SK-N-SH (cell line): Measurements from ENCODE around the gene EHD2. TPM values are rescaled to one million over a fixed set of nuclear protein-coding genes. Genes with fewer than 3 reads are reported as not detected.
A peak's percentile ranks its signal among the peaks of the same experiment; 100 is the strongest.

ENCODE experiments used
- CTCF ChIA-PET: fragments of 300-600, 350-600 bp; formaldehyde crosslinking; extraction: SDS; loops from one replicate; lab custom pipeline; 2021; lab: Yijun Ruan, JAX
- POLR2A ChIA-PET: fragments of 350-600 bp; sonication (Branson Sonifier 250); formaldehyde crosslinking; extraction: SDS; loops from one replicate; lab custom pipeline; 2020; ENCODE audit warnings: antibody characterized with exemption, inconsistent platforms; lab: Yijun Ruan, JAX
- DNase-seq: peaks from one replicate; pipeline ENCODE4 v3.0.0; 2012
- H2AFZ ChIP-seq: fragments of 200-600 bp; sonication (generic); 2 replicates; pipeline ENCODE4 v1.8.1; 2016; ENCODE audit warnings: antibody characterized with exemption, mild to moderate bottlenecking, low read depth
- H3F3A ChIP-seq: fragments of 200-600 bp; sonication (generic); replicated peaks from 2 replicates; pipeline ENCODE3; 2016; ENCODE audit warnings: antibody characterized with exemption, mild to moderate bottlenecking; ENCODE audit not compliant: insufficient read depth
- H3K27ac ChIP-seq, 2 experiments: fragments of 200-500 bp in 1 of 2; fragments of 200-600 bp in 1 of 2; sonication (Bioruptor generic) in 1 of 2; sonication (generic), shearing (Covaris generic) in 1 of 2; 2 replicates each; pipeline versions ENCODE4 v1.5.1 to v1.6.1; 2014 to 2016; ENCODE audit warnings: low read depth in 2 of 2, inconsistent platforms in 1 of 2, low read length in 1 of 2, mild to moderate bottlenecking in 1 of 2, mixed read lengths in 1 of 2
- H3K27me3 ChIP-seq: fragments of 200-600 bp; sonication (generic), shearing (Covaris generic); 2 replicates; pipeline ENCODE4 v1.6.1; 2016; ENCODE audit warnings: mixed run types; ENCODE audit not compliant: insufficient read depth
- H3K36me3 ChIP-seq, 2 experiments: fragments of 200-500 bp in 1 of 2; fragments of 200-600 bp in 1 of 2; sonication (Bioruptor generic) in 1 of 2; sonication (generic) in 1 of 2; replicated peaks in 1 of 2; 2 replicates each; pipeline versions ENCODE3 to v1.5.1; 2014 to 2016; ENCODE audit warnings: low read length in 1 of 2, mild to moderate bottlenecking in 1 of 2; ENCODE audit not compliant: insufficient read depth in 2 of 2, control insufficient read depth in 1 of 2
- H3K4me1 ChIP-seq, 2 experiments: fragments of 200-500 bp in 1 of 2; fragments of 200-600 bp in 1 of 2; sonication (Bioruptor generic) in 1 of 2; sonication (generic), shearing (Covaris generic) in 1 of 2; 2 replicates each; pipeline versions ENCODE4 v1.5.1 to v1.6.1; 2014 to 2016; ENCODE audit warnings: low read depth in 1 of 2, low read length in 1 of 2, mixed run types in 1 of 2; ENCODE audit not compliant: insufficient read depth in 2 of 2, control insufficient read depth in 1 of 2
- H3K4me2 ChIP-seq: fragments of 200-600 bp; sonication (generic), shearing (Covaris generic); 2 replicates; pipeline ENCODE4 v1.6.1; 2017; ENCODE audit warnings: mixed run types
- H3K4me3 ChIP-seq, 2 experiments: fragments of 200-500 bp in 1 of 2; fragments of 200-600 bp in 1 of 2; sonication (Bioruptor generic) in 1 of 2; sonication (generic), shearing (Covaris generic) in 1 of 2; 2 replicates each; pipeline versions ENCODE4 v1.5.1 to v1.8.1; 2014 to 2016; ENCODE audit warnings: low read depth in 2 of 2, inconsistent platforms in 1 of 2, low read length in 1 of 2, mild to moderate bottlenecking in 1 of 2, mixed read lengths in 1 of 2, moderate library complexity in 1 of 2
- H3K79me2 ChIP-seq: fragments of 200-600 bp; sonication (generic); 2 replicates; pipeline ENCODE4 v1.8.1; 2017; ENCODE audit warnings: mild to moderate bottlenecking; ENCODE audit not compliant: insufficient read depth
- H3K9ac ChIP-seq: fragments of 200-600 bp; sonication (generic); 2 replicates; pipeline ENCODE4 v1.6.1; 2017; ENCODE audit warnings: mixed run types
- H3K9me2 ChIP-seq: fragments of 200-600 bp; sonication (generic); 2 replicates; pipeline ENCODE4 v1.6.1; 2017; ENCODE audit warnings: mixed run types
- H3K9me3 ChIP-seq: fragments of 200-600 bp; sonication (generic); 2 replicates; pipeline ENCODE4 v1.6.1; 2017; ENCODE audit warnings: mixed run types, mild to moderate bottlenecking, moderate library complexity
- H4K20me1 ChIP-seq: fragments of 200-600 bp; sonication (generic); 2 replicates; pipeline ENCODE4 v1.6.1; 2017; ENCODE audit warnings: mild to moderate bottlenecking, mixed run types; ENCODE audit not compliant: insufficient read depth
- EZH2phosphoT487 ChIP-seq: fragments of 200-600 bp; sonication (generic); IDR thresholded peaks from 2 replicates; pipeline ENCODE4 v1.6.1; 2017; ENCODE audit warnings: low read depth, mixed run types, mild to moderate bottlenecking, antibody characterized with exemption, moderate library complexity, borderline replicate concordance
- FOXJ3 ChIP-seq: sonication (generic); formaldehyde crosslinking; IDR thresholded peaks from 2 replicates; pipeline ENCODE4 v1.5.1; 2020; ENCODE audit warnings: mild to moderate bottlenecking, missing genetic modification reagents
- GABPA ChIP-seq: IDR thresholded peaks from 2 replicates; pipeline ENCODE4 v1.4.0; 2012; ENCODE audit warnings: low read depth, mild to moderate bottlenecking
- IRF3 ChIP-seq: fragments of 150-350 bp; IDR thresholded peaks from 2 replicates; pipeline ENCODE4 v1.6.1; 2016; ENCODE audit warnings: mild to moderate bottlenecking, low read depth, low read length
- JUND ChIP-seq: IDR thresholded peaks from 2 replicates; pipeline ENCODE4 v1.4.0; 2012
- MAX ChIP-seq: IDR thresholded peaks from 2 replicates; pipeline ENCODE4 v1.4.0; 2012; ENCODE audit warnings: low read depth
- MEF2A ChIP-seq: IDR thresholded peaks from 2 replicates; pipeline ENCODE4 v1.4.0; 2012; ENCODE audit warnings: low read depth, borderline replicate concordance
- NRF1 ChIP-seq: IDR thresholded peaks from 2 replicates; pipeline ENCODE4 v1.6.1; 2012; ENCODE audit warnings: low read depth, mild to moderate bottlenecking, low read length
- PBX3 ChIP-seq: IDR thresholded peaks from 2 replicates; pipeline ENCODE4; 2012
- RCOR1 ChIP-seq: fragments of 150-350 bp; IDR thresholded peaks from 2 replicates; pipeline ENCODE4 v1.6.1; 2017; ENCODE audit warnings: antibody characterized with exemption, low read length
- RFX5 ChIP-seq: IDR thresholded peaks from 2 replicates; pipeline ENCODE4 v1.6.1; 2012; ENCODE audit warnings: mild to moderate bottlenecking, improper control_type of control experiment, low read length
- RXRA ChIP-seq: IDR thresholded peaks from 2 replicates; pipeline ENCODE4 v1.4.0; 2012; ENCODE audit warnings: low read depth, mild to moderate bottlenecking, borderline replicate concordance
- SIN3A ChIP-seq: IDR thresholded peaks from 2 replicates; pipeline ENCODE4 v1.6.1; 2012; ENCODE audit warnings: low read depth, mild to moderate bottlenecking, low read length, moderate library complexity, borderline replicate concordance
- SMC3 ChIP-seq: IDR thresholded peaks from 2 replicates; pipeline ENCODE4 v1.6.1; 2012; ENCODE audit warnings: low read depth, low read length, improper control_type of control experiment
- TAF1 ChIP-seq: IDR thresholded peaks from 2 replicates; pipeline ENCODE4 v1.6.1; 2012; ENCODE audit warnings: low read depth, mild to moderate bottlenecking, low read length, moderate library complexity, borderline replicate concordance
- TCF12 ChIP-seq: IDR thresholded peaks from 2 replicates; pipeline ENCODE4 v1.4.0; 2012
- YY1 ChIP-seq: IDR thresholded peaks from 2 replicates; pipeline ENCODE4 v1.4.0; 2012; ENCODE audit warnings: low read depth, mild to moderate bottlenecking
- WGBS: methylation state at CpG from one replicate; pipeline ENCODE4 v1.1.6; 2017; ENCODE audit warnings: low lambda C conversion rate; 5-methylcytosine and 5-hydroxymethylcytosine counted together
- polyA plus RNA-seq, 3 experiments: library from polyadenylated mRNA; depleted of rRNA; stranded (reverse); fragments of >200 nt; gene quantifications; 2 replicates each; pipeline ENCODE4 v1.2.3, GENCODE V29; 2012

The EHD2 gene
- polyA plus RNA-seq, 1 of the 3 experiments (the other 2 are of a cell fraction) = 55.5 TPM

GRCh38 chr19:47723581-47723940, 10.3 kb downstream of the EHD2 start (continued):
- TF ChIP-seq TAF1 (no peak), SMC3 (no peak), EZH2phosphoT487 (no peak), PBX3 (peak; percentile 10; the same call in 1 of the 2 replicates), MAX (peak; percentile 44; the same call in 1 of the 2 replicates), SIN3A (no peak), TCF12 (peak; percentile 44), MEF2A (no peak), JUND (no peak)

- H3K4me1 ChIP-seq = peaks cover 12 to 18% of the 10 kb centered on the region in 2 experiments; a peak in 2 of 4 replicates
- H2AFZ ChIP-seq = no peak overlapping the region
- WGBS = 97% methylated on average over 46 of the region's 48 CpGs
- H3K27me3 ChIP-seq = no peaks in the 10 kb centered on the region
- CTCF ChIA-PET = interaction anchor here (0.9 to 2.7 kb wide), 4 partner anchors 10 to 26 kb away, joined by 3 to 14 read pairs (median 4); partner anchors contain the start of gene EHD2
- H3K27ac ChIP-seq = peak overlapping the region in 1 of 2 experiments; percentile 18; a peak in 1 of 4 replicates
- no peak for DNase-seq
- TF ChIP-seq GABPA = no peak
- TF ChIP-seq YY1 = no peak
- TF ChIP-seq RXRA = no peak
- TF ChIP-seq JUND = no peak
- no peak for TF ChIP-seq IRF3
- TF ChIP-seq RCOR1 = no peak
- no peak for TF ChIP-seq NRF1
- no peak for TF ChIP-seq SIN3A
- no peak for TF ChIP-seq FOXJ3 (CRISPR knock-in tag)
- no peak for TF ChIP-seq SMC3
- TF ChIP-seq TAF1 = no peak
- no peak for TF ChIP-seq EZH2phosphoT487
- no peak for TF ChIP-seq RFX5
- peaks cover 4 to 44% of the 10 kb centered on the region in 2 experiments for H3K36me3 ChIP-seq
- no peaks in the 10 kb centered on the region for H3K9me3 ChIP-seq
- H3K9me2 ChIP-seq = no peaks in the 10 kb centered on the region
- H3K4me2 ChIP-seq = no peak overlapping the region
- peaks cover 51% of the 10 kb centered on the region for H3F3A ChIP-seq
- no peak overlapping the region for H3K9ac ChIP-seq
- H3K4me3 ChIP-seq = no peak overlapping the region
- H4K20me1 ChIP-seq = peaks cover 10% of the 10 kb centered on the region; the same call in 1 of the 2 replicates
- peaks cover 78% of the 10 kb centered on the region for H3K79me2 ChIP-seq
- POLR2A ChIA-PET = no interaction called here
These were observed 12.7 kb downstream of the EHD2 start for GRCh38 chr19:47725759-47726401.
